Measurements from ENCODE around the gene AP3B1.

GRCh38 chr5:78001197-78001596, 293.3 kb downstream of the AP3B1 start:
- TF ChIP-seq CTCF (IDR thresholded peaks at IDR 0.05; ENCODE audit: low read depth, low read length) (no peak), EZH2phosphoT487 (IDR thresholded peaks at IDR 0.05; ENCODE audit: low read depth) (no peak)

All from OCI-LY3 (cell line).